ENCODE measurements around the gene ZNF22.

ZNF22 gene

DNA sequence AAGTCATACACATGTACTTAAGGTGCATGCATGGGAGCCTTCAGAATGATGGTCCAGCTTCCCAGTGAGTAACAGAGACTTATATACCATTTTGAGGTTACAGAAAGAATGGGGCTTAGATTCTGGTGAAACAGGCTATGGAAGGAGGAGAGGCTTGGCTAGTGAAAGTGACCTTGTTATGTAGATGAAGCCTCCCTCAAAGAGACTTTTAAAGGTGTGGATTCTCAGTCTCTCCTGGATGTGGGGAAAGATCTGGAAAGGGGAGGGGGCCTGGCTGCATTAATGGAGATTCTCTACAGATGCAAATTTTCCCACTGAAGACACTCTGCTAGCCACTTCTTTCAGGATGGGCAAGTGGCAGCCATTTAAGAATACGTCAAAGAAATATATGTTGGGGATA is 35.6 kb upstream of the ZNF22 start:
- DNase-seq (ENCODE audit: low read depth) = no peak

DNA sequence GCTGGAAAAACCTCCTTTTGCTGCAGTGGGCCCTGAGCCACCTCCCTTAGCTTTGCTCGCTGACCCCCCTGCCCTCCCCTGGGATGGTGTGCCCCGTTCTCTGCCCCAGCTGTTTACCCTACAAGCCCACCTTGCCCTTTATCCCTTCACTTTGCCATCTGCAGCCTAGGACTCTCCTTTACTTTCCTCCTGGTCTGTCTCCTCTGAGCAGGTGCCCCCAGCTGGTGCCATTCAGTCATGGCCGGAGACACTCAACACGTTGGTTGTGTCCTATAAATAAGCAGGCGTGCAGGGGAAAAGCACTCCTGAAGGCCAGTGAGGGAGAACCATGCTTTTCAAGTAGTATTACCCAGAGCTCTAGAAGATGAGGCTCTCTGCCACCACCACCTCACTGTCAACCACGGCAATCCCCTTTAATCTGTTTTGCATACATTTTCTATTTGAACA is 35.0 kb upstream of the ZNF22 start:
- DNase-seq (ENCODE audit: low read depth) = no peak

DNA sequence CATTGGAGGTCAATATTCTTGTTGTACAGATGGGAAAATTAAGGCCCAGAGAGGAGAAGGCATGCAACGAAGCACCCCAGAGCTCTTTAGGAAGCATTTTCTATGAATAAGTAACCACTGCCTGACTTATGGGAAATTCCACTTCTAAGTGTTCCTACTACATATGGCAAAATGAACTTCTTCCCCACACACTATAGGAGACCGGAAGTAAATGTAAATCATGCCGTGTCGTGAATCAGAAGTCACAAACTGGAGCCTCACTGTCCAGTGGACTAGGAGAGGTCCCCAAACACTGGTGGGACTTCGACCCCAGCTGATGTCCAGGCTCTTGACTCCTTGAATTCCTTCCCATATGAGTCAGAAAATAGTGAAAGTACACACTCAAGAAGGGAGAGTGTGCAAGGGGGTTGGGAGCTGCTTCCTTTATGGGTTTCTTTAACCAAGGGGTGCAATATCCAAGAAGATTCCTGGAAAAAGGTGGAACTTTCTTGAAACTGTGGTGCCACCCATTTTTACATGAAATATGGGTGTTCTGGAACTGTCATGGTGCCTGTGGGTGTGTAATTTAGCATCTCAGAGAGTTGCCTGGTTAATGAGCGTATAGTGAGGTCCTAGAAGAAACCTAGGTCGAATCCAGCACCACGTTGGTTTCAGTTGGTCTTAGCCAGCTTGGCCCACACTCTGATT is 34.5 kb upstream of the ZNF22 start:
- DNase-seq (ENCODE audit: low read depth) = no peak

GRCh38 chr10:44966816-44967509 is 33.8 kb upstream of the ZNF22 start:
- no peak for DNase-seq (ENCODE audit: low read depth)

- no peak for DNase-seq (ENCODE audit: low read depth)
Measured at GRCh38 chr10:44967616-44968015, 33.1 kb upstream of the ZNF22 start.

DNA sequence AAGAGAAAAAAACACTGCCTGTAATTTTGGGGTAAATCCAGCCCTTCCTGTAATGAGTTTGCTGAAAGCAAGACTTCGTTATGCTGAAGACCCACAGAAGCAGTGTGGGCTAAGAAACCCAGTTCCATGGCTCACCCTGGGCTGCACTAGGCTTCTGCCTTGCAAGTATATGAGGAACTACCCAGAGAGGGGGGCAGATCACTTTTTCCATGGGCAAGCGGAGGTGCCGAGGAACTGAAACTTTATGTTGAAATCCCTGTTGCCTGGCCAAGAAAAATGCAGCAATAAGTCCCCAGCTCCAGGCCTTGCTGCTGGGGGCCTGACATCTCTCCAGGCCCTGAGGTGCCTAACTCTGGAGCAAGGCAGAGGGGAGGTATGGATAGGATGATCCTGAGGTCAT is 32.6 kb upstream of the ZNF22 start:
- DNase-seq (ENCODE audit: low read depth) = no peak

GRCh38 chr10:44968500-44969400 is 32.0 kb upstream of the ZNF22 start:
- DNase-seq (ENCODE audit: low read depth) = no peak

DNA sequence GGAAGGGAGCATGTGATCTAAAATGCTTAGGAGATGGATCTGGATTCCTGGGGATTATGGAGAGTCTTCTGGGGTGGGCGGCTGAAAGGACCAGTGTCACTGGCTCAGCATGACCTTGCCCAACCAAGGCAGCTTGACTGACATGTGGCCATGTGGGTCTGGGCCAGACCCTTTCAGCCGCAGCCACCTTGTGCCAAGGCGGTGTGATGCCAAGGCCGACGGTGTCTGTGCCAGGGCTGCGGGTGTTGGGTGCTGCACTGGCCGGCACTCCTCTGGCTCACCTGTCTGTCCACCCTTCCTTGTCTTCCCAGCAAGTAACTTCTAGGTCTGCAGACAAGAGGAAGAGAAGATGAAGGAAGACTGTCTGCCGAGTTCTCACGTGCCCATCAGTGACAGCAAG is 30.9 kb upstream of the ZNF22 start:
- DNase-seq (ENCODE audit: low read depth) = no peak

DNA sequence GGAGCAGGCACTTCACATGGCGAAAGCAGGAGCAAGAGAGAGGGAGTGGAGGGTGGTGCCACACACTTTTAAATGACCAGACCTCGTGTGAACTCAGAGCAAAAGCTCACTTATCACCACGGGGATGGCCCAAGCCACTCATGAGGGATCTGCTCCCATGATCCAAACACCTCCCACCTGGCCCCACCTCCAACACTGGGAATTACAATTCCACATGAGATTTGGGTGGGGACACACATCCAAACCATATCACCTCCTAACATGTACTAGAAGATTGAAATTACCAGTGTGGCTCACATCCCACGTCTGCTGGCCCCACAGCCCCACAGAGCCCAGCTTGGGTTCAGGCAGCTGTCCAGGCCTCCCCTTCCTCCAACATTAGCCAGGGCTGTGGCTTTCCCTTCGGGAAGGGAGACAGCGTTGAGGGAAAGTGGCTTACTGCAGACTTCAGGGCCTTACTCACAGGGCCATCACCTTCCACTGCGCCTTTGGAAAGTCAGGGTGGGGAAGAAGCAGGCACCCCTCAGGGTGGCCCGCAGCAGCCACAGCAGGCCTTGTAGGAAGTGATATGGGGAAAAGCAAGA is 29.8 kb upstream of the ZNF22 start:
- DNase-seq (ENCODE audit: low read depth) = no peak

- DNase-seq (ENCODE audit: low read depth) = no peak
Measured at GRCh38 chr10:44971434-44971833, 29.3 kb upstream of the ZNF22 start.

DNA sequence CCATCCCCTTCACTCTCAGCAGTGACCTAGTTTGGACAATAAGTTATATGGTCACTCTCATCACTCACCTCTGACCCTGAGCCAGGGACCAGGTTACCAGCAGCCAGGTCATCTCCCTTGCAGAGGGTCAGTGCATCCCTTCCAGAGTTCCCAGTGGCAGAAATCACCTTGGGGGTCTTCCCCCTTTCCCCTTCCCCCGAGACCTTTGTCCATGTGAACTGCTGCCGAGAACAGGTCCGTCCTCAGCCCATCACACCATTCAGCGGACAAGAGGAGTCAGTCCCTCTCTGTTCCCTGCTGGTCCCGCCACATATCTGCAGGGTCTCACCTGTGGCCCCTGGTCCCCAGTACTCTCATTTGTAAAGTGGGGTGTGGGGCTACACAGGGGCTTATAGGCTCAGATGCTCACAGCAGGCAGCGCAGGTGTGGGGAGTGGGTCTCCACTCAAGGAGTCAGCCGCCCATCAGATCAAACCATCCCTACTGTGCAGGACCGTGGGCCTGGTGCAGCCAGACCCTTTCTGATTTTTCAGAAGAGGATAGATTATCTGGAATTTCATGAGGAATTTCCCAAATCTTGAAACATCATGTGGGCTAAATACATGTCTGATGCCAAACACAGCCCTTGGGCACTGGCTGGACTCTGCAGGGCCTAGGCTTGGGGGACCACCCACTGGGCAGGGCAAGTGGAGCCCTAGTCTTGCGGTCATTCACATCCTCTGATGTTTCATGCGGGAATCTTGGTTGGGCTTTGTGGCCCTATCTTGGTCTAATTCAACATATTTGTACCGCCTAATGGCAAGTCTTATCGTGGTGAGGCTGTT is 28.6 kb upstream of the ZNF22 start:
- no peak for DNase-seq (ENCODE audit: low read depth)

- no peak for DNase-seq (ENCODE audit: low read depth)
Measured at GRCh38 chr10:44972874-44973306, 27.8 kb upstream of the ZNF22 start.

- DNase-seq (ENCODE audit: low read depth) = no peak
Measured at GRCh38 chr10:44973323-44974081, 27.2 kb upstream of the ZNF22 start.

GRCh38 chr10:44974082-44974627 is 26.6 kb upstream of the ZNF22 start:
- DNase-seq (ENCODE audit: low read depth) = no peak

DNA sequence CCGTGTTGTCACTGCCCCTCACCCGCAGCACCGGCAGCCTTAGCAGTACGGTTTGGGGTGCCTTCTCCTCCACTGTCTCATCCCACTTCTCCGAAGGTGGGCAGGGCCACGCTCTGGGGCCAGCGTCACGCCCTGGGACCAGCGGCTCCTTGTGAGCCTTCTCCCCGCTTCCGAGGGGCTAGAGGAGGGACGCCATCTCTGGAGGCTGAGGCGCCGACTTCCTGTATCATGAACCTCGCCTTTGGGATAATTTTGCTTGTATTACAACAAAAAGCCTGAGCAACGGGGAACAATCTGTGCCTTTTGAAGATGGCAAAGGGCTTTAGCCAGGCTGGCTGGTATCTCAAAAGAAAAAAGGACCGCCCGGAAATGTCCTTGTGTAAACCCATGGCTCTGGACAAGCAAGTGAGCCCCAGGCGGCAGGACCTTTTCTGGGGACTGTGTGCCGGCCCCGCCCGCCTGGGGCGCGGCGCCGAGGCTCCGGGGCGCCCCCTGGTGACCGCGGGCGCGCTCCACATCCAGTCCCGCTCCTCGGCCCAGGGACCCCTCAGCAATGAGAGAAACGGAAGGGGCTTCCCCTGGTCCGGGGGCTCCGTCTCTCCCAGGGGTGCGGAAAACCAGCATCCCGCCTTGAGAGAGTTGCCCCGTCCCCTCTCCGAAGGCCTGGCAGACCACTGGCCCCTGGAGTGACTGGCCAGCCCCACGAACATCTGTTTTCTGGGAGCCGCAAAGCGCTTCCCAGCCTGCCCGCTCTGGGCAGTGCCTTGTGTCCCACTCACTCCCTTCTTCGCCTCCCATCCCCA is 25.9 kb upstream of the ZNF22 start:
- DNase-seq (ENCODE audit: low read depth) = no peak

DNA sequence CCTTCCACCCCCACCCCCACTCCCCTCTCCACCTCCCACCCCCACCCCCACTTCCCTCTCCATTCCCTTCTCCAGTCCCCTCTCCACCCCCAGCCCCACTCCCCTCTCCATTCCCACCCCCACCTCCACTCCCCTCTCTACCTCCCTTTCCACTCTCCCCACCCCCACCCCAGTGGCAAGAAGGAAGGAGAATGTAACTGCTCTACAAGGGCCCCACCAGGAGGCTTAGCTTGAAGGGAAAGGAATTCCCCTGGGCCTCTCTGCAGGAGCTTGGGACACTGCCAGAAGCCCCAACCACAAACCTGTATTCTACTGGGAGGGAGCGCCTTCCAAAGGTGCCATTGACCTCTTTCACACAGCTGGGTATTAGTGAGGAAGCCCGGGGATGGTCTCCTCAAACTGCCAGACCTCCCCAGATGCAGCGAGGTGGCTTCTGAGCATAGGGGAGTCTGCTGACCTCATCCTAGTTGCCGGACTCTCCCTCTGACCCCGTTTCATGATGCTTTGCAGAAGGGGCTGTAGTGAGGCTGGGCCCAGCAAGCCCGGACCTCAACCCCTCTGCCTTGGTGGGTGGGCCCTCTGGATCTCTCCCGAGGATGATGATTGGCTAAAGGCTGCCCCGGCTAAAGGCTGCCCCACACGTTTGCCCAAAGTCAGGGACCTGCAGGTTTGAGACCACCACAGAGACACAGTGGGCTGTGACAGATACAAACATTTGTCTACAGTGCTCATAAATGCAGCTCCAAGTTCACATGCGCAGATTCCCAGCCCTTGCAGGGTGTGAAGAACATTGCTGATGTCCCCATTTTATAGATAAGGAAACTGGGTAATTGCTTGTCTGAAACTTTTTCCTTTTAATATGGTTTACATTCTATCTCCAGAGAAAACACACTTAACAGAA is 25.0 kb upstream of the ZNF22 start:
- DNase-seq (ENCODE audit: low read depth) = no peak

DNA sequence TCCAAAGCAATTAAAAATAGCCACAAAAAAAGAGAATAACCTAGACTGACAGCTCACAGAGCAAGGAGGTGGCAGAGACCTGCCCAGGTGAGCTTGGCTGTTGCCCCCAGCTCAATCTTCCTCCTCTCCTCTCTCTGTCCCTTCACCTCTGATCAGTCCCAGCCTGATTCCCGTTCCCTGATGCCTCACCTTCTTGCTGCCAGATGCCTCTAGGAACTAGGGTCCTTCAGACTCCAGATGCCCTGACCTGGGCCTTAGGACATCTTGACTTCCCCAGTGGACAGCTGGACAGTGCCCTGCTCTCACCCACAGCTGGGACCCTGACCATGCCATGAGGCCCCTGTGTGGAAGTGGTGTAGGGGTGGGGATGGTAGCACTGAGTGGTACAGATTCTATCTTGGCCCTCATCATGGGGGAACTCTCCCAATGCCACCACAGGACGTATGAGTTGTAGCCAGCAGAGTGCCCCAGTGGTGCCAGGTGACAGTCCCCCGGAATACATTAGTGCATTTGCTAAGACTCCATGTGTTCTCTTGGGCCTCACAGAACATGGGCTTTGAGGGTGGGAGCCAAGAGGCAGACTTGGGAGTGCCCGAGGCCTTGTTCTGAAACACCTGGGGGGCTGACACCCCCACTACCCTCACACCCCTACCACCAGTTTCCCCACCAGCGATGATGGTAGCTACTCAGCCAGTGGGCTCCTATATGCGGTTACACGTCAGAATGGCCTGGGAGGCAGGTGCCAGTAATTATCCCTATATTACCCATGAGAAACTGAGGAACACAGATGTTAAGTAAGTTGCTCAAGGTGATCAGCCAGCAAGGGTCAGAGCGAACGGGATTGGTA is 24.1 kb upstream of the ZNF22 start:
- DNase-seq (ENCODE audit: low read depth) = no peak
